ENCODE results near the gene CD46. TPM values are rescaled to one million over a fixed set of nuclear protein-coding genes. Genes with fewer than 3 reads are reported as not detected.

CD46 gene
- total RNA-seq, 1 experiment from 2014 or later = 62.1 TPM

GRCh38 chr1:207826557-207827487, 75.0 kb downstream of the CD46 start:
- Histone ChIP-seq H3K36me3 (no peaks in the 10 kb centered on the region), H3K4me1 (replicated peaks) (peaks cover 18% of the 10 kb centered on the region), H3K9me3 (replicated peaks) (no peaks in the 10 kb centered on the region), H3K27me3 (replicated peaks) (no peaks in the 10 kb centered on the region), H3K27ac (no peak overlapping the region), H3K4me3 (no peak overlapping the region)
- DNase-seq (ENCODE audit: low read depth in 1 of 2, low spot score in 2 of 2) = no peak

- Histone ChIP-seq H3K27ac (no peak overlapping the region), H3K27me3 (replicated peaks) (no peaks in the 10 kb centered on the region), H3K4me3 (no peak overlapping the region), H3K9me3 (replicated peaks) (no peaks in the 10 kb centered on the region), H3K4me1 (replicated peaks) (peaks cover 18% of the 10 kb centered on the region), H3K36me3 (no peaks in the 10 kb centered on the region)
- DNase-seq (ENCODE audit: low read depth in 1 of 2, low spot score in 2 of 2) = no peak
Measured at GRCh38 chr1:207827488-207827830, 75.6 kb downstream of the CD46 start.

DNA sequence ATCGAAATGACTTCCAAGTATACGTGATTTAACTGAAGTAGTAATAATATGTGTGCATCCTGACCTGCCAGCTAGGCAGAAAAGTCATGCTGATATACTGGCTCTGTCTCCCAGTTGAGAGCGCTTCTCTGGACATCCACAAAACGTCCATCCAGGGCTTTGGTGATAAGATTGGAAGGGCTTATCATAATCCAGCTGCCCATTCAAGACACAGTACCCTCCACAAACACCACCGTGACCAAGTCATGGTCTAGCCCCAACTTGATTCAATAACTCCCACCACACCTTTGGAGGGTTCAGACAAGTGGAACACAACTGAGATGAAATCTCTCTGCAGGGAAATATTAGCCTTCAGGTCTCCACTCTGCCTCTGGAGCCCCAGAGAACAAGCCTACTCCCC, 76.2 kb downstream of the CD46 start:
- H3K36me3 ChIP-seq = no peaks in the 10 kb centered on the region
- no peak for DNase-seq (ENCODE audit: low read depth in 1 of 2, low spot score in 2 of 2)
- H3K4me3 ChIP-seq = no peak overlapping the region
- H3K9me3 ChIP-seq (replicated peaks) = no peaks in the 10 kb centered on the region
- peaks cover 18% of the 10 kb centered on the region for H3K4me1 ChIP-seq (replicated peaks)
- no peaks in the 10 kb centered on the region for H3K27me3 ChIP-seq (replicated peaks)
- no peak overlapping the region for H3K27ac ChIP-seq

DNA sequence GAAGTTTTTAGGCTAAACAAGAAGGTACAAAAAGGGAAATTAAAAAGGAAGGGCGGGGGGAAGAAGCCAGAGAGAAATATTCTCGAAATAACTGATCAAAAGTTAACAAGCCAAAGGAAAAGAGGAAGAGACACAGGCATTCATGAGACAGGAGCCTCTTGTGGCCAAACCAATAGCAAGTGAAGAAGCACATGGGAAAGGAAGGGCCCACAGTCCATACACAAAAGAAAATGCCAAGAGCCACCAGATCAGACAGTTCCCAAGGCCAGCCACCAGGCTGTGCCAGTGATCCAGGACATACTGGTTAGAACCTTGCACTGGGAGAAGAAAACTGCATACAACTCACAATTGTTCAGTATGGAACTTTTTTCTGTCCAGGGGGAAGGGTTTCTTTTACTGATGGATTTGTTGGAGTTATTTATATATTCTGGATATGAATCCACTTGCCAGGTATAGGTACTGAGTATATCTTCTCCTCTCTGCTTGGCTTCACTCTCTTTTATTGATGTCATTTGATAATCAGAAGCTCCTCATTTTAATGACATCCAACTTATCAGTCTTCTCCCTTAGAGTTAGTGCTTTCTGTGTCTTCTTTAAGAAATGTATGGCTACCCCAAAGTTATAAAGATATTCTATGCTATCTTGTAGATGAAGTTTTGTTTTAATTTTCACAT, 76.8 kb downstream of the CD46 start:
- no peaks in the 10 kb centered on the region for H3K9me3 ChIP-seq (replicated peaks)
- no peaks in the 10 kb centered on the region for H3K27me3 ChIP-seq (replicated peaks)
- H3K36me3 ChIP-seq = no peaks in the 10 kb centered on the region
- peak; percentile 56 to 59 for DNase-seq (ENCODE audit: low read depth in 1 of 2, low spot score in 2 of 2)
- peaks cover 18% of the 10 kb centered on the region for H3K4me1 ChIP-seq (replicated peaks)
- H3K4me3 ChIP-seq = no peak overlapping the region
- no peak overlapping the region for H3K27ac ChIP-seq

DNA sequence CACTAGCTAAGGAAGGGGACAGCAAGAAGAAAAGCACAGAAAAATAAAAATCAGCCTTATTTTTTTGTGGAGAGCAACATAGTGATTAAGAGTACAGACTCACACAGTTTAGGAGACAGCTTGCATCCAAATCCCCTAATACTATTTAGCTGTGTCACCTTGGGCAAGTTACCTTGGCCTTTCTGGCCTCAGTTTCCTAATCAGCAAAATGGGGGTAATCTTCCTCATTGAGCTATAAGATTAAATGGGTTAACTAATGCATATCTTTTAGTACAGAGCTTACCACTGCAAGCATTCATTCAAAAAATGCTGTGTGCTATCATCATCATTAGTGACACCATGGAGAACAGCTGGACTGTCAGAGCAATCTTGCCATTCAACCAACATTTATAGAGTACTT, 77.7 kb downstream of the CD46 start:
- Histone ChIP-seq H3K36me3 (no peaks in the 10 kb centered on the region), H3K27me3 (replicated peaks) (no peaks in the 10 kb centered on the region), H3K4me3 (no peak overlapping the region), H3K4me1 (replicated peaks) (peaks cover 12% of the 10 kb centered on the region), H3K9me3 (replicated peaks) (no peaks in the 10 kb centered on the region), H3K27ac (no peak overlapping the region)
- no peak for DNase-seq (ENCODE audit: low read depth in 1 of 2, low spot score in 2 of 2)

- Histone ChIP-seq H3K4me3 (no peak overlapping the region), H3K4me1 (replicated peaks) (peaks cover 5% of the 10 kb centered on the region), H3K27ac (no peak overlapping the region), H3K36me3 (no peaks in the 10 kb centered on the region), H3K27me3 (replicated peaks) (no peaks in the 10 kb centered on the region), H3K9me3 (replicated peaks) (no peaks in the 10 kb centered on the region)
- no peak for DNase-seq (ENCODE audit: low read depth in 1 of 2, low spot score in 2 of 2)
Measured at GRCh38 chr1:207830788-207831187, 78.9 kb downstream of the CD46 start.

DNA sequence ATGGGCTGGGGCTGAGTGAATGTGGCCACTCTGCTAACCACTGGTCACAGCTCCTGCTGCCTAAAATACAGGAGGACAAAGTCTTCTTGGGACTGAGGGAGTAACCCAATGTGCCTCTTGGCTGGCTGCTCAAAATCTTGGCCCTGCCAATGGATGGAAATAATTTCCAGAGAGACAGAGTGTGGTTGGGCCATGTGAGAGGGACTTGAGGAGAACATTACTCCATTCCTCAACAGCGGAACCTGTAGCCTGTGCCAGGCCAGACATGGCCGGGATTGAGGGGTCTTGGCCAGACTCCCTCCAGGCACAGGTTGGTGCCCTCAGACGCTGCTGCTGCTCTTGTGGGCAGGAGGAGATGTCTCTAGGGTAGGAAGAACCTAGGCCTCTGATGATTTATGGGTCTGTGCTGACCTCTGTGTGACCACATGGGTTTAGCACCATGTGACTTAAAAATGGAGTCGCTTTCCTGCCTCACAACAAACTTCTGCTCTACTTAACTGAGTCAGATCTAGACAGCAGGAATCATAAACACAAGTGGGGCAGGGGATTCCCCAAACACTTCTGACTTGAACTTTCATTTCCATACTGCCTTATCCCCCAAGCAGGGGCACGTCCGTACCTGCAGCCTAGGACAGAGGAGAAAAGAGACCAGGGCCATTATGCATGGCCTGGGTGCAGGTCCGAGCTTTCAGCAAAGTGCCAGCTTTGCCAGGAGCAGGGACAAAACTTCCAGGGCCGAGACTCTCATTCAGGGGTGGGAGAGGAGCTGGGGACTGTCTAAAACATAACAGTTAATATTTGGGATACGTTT, 79.9 kb downstream of the CD46 start:
- no peaks in the 10 kb centered on the region; the same call in 1 of the 2 replicates for H3K4me1 ChIP-seq (replicated peaks)
- no peak overlapping the region for H3K4me3 ChIP-seq
- no peak overlapping the region for H3K27ac ChIP-seq
- H3K36me3 ChIP-seq = no peaks in the 10 kb centered on the region
- H3K9me3 ChIP-seq (replicated peaks) = no peaks in the 10 kb centered on the region
- DNase-seq (ENCODE audit: low read depth in 1 of 2, low spot score in 2 of 2) = no peak
- H3K27me3 ChIP-seq (replicated peaks) = no peaks in the 10 kb centered on the region

GRCh38 chr1:207832796-207833195, 80.9 kb downstream of the CD46 start:
- H3K4me3 ChIP-seq = no peak overlapping the region
- H3K27ac ChIP-seq = no peak overlapping the region
- H3K27me3 ChIP-seq (replicated peaks) = no peaks in the 10 kb centered on the region

DNA sequence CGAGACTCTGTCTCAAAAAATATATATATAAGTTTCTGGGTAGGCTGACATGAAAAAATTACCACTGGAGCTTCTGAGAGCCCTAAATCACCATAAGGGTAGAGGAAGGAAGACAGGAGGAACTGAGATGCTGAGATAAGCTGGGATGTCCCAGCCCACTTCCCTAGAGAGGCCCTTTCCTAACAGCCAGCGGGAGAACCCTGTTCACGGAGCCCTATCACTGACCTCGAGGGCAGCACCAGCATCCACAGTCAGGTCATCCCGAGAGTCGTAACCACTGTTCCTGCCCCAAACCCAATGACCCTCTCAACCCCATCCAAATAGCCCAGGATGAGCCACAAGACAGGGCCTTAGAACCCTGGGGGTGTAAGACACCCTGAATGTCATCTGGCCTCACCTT, 81.5 kb downstream of the CD46 start:
- DNase-seq (ENCODE audit: low read depth in 1 of 2, low spot score in 2 of 2) = no peak

More at GRCh38 chr1:207832796-207833195, 80.9 kb downstream of the CD46 start:
- DNase-seq (ENCODE audit: low read depth in 1 of 2, low spot score in 2 of 2) = no peak
- Histone ChIP-seq H3K36me3 (no peaks in the 10 kb centered on the region), H3K9me3 (replicated peaks) (no peaks in the 10 kb centered on the region), H3K4me1 (replicated peaks) (no peaks in the 10 kb centered on the region; the same call in 1 of the 2 replicates)

GRCh38 chr1:207833956-207834660, 82.3 kb downstream of the CD46 start:
- Histone ChIP-seq H3K9me3 (replicated peaks) (no peaks in the 10 kb centered on the region), H3K27me3 (replicated peaks) (no peaks in the 10 kb centered on the region), H3K4me1 (replicated peaks) (no peaks in the 10 kb centered on the region; the same call in 1 of the 2 replicates), H3K4me3 (no peak overlapping the region), H3K36me3 (no peaks in the 10 kb centered on the region), H3K27ac (no peak overlapping the region)
- no peak for DNase-seq (ENCODE audit: low read depth in 1 of 2, low spot score in 2 of 2)

More for the DNA sequence above, 81.5 kb downstream of the CD46 start:
- Histone ChIP-seq H3K4me3 (no peak overlapping the region), H3K27ac (no peak overlapping the region), H3K36me3 (no peaks in the 10 kb centered on the region), H3K4me1 (replicated peaks) (no peaks in the 10 kb centered on the region; the same call in 1 of the 2 replicates), H3K27me3 (replicated peaks) (no peaks in the 10 kb centered on the region), H3K9me3 (replicated peaks) (no peaks in the 10 kb centered on the region)

DNA sequence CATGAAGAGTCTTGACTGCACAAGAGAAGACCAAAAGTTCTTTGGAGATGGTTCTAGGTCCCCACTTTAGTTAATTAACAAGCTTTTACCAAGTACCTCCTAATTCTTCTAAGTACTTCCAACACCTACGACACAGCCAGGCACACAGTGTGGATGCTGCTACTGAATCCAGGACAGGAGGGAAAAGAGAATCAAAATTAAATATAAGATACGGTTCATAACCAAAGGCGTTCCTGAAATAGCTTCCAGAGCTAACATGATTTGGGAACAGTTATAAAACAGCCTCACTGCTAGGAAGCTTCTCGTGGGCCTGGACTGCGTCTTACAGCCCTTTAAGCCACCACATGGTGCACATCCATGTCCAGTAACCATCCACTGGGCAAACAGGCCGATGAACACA, 84.1 kb downstream of the CD46 start:
- DNase-seq (ENCODE audit: low read depth in 1 of 2, low spot score in 2 of 2) = no peak
- H3K4me3 ChIP-seq = no peak overlapping the region
- no peak overlapping the region for H3K27ac ChIP-seq
- no peaks in the 10 kb centered on the region; the same call in 1 of the 2 replicates for H3K4me1 ChIP-seq (replicated peaks)
- no peaks in the 10 kb centered on the region for H3K36me3 ChIP-seq
- H3K9me3 ChIP-seq (replicated peaks) = no peaks in the 10 kb centered on the region
- H3K27me3 ChIP-seq (replicated peaks) = no peaks in the 10 kb centered on the region

DNA sequence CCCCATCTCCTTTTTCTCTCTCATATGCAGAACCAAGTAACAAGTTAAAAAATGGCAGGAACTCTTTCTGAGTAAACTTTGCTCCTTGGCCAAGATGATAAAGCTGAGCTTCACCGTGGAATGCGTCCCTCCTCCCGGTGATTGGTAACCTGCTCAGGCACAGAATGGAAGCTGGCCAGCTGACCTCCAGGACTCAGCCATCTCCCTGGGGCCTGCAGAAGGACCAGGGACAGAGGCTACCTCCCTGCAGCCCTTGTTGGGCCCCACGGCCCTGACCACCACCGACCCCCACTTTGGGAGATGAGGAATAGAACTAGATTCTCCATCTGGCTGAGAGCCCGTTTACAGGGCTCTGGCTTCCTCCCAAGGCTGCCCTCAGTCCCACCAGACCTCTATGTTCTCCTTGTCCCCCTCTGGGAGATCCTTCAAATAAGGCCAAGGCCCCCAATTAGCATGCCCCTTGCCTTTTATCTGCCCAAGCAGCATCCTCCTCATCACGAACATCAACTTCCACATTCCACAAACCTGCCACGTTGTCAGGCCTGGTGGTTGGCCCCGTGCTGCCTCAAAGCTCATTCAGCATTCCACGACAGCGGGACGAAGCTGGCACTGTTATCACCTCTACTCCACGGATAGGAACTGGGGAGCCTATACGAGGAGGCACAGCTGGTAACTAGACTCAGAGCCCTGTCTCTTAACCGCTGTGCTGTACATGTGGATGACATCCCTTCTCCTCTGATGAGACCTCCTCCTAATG, 84.9 kb downstream of the CD46 start:
- no peak for DNase-seq (ENCODE audit: low read depth in 1 of 2, low spot score in 2 of 2)
- Histone ChIP-seq H3K27me3 (replicated peaks) (no peaks in the 10 kb centered on the region), H3K4me1 (replicated peaks) (no peaks in the 10 kb centered on the region; the same call in 1 of the 2 replicates), H3K36me3 (no peaks in the 10 kb centered on the region), H3K4me3 (no peak overlapping the region), H3K9me3 (replicated peaks) (no peaks in the 10 kb centered on the region), H3K27ac (no peak overlapping the region)
